Left kidney (tissue), 2 donors: Measurements from ENCODE around the gene CRKL. TPM values are rescaled to one million over a fixed set of nuclear protein-coding genes. Genes with fewer than 3 reads are reported as not detected.
"Not testable (repeated sequence)": the region's sequence is repeated elsewhere in the genome, so short reads cannot be mapped to it uniquely, and the experiment has no call there.

Experiments used
- DNase-seq: peaks from one replicate; pipeline ENCODE4 v3.0.0-alpha.2; 2013
- polyA plus RNA-seq: library from polyadenylated mRNA; unstranded; fragments of 120-200 nt; gene quantifications from one replicate; pipeline ENCODE4 v1.2.1, GENCODE V29; 2013; ENCODE audit not compliant: insufficient read length

The CRKL gene
- polyA plus RNA-seq, 1 donor: 62.3 TPM

GRCh38 chr22:20899827-20900423, 17.3 kb upstream of the CRKL start:
- no peak for DNase-seq

GRCh38 chr22:20901093-20902033, 15.8 kb upstream of the CRKL start:
- DNase-seq: not testable (repeated sequence)

GRCh38 chr22:20903093-20903492, 14.1 kb upstream of the CRKL start:
- no peak for DNase-seq

- DNase-seq: no peak
Measured at GRCh38 chr22:20904008-20904979, 12.9 kb upstream of the CRKL start.

- DNase-seq: no peak
Measured at GRCh38 chr22:20904980-20905355, 12.2 kb upstream of the CRKL start.

GRCh38 chr22:20905415-20906386, 11.5 kb upstream of the CRKL start:
- no peak for DNase-seq

GRCh38 chr22:20906387-20906767, 10.8 kb upstream of the CRKL start:
- DNase-seq: no peak

- not testable (repeated sequence) for DNase-seq
Measured at GRCh38 chr22:20908717-20909116, 8.5 kb upstream of the CRKL start.

GRCh38 chr22:20909543-20910303, 7.5 kb upstream of the CRKL start:
- no peak for DNase-seq

GRCh38 chr22:20912494-20912893, 4.7 kb upstream of the CRKL start:
- no peak for DNase-seq

- DNase-seq: no peak
Measured at GRCh38 chr22:20918663-20919218, 1.5 kb downstream of the CRKL start.

GRCh38 chr22:20919718-20920117, 2.5 kb downstream of the CRKL start:
- DNase-seq: peak; percentile 5

GRCh38 chr22:20920881-20921203, 3.6 kb downstream of the CRKL start:
- no peak for DNase-seq

GRCh38 chr22:20922141-20922751, 5.0 kb downstream of the CRKL start:
- DNase-seq: no peak

- no peak for DNase-seq
Measured at GRCh38 chr22:20926243-20926642, 9.0 kb downstream of the CRKL start.

- no peak for DNase-seq
Measured at GRCh38 chr22:20927940-20928572, 10.8 kb downstream of the CRKL start.

- DNase-seq: no peak
Measured at GRCh38 chr22:20928573-20928967, 11.4 kb downstream of the CRKL start.

- DNase-seq: no peak
Measured at GRCh38 chr22:20930004-20930403, 12.8 kb downstream of the CRKL start.

- not testable (repeated sequence) for DNase-seq
Measured at GRCh38 chr22:20930435-20930834, 13.2 kb downstream of the CRKL start.
